Measurements from ENCODE around the gene RENBP.

- TF ChIP-seq, protein P1, sequence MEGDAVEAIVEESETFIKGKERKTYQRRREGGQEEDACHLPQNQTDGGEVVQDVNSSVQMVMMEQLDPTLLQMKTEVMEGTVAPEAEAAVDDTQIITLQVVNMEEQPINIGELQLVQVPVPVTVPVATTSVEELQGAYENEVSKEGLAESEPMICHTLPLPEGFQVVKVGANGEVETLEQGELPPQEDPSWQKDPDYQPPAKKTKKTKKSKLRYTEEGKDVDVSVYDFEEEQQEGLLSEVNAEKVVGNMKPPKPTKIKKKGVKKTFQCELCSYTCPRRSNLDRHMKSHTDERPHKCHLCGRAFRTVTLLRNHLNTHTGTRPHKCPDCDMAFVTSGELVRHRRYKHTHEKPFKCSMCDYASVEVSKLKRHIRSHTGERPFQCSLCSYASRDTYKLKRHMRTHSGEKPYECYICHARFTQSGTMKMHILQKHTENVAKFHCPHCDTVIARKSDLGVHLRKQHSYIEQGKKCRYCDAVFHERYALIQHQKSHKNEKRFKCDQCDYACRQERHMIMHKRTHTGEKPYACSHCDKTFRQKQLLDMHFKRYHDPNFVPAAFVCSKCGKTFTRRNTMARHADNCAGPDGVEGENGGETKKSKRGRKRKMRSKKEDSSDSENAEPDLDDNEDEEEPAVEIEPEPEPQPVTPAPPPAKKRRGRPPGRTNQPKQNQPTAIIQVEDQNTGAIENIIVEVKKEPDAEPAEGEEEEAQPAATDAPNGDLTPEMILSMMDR (IDR thresholded peaks at IDR 0.05), result no peak
- TF ChIP-seq POLR2A (IDR thresholded peaks at IDR 0.05), result no peak
These were observed 31.2 kb downstream of the RENBP start for GRCh38 chrX:153913211-153913610.

All from body of pancreas (tissue), 4 donors.